ENCODE results near the gene HENMT1.
"Not testable (repeated sequence)": the region's sequence is repeated elsewhere in the genome, so short reads cannot be mapped to it uniquely, and the experiment has no call there.

The HENMT1 gene

DNA sequence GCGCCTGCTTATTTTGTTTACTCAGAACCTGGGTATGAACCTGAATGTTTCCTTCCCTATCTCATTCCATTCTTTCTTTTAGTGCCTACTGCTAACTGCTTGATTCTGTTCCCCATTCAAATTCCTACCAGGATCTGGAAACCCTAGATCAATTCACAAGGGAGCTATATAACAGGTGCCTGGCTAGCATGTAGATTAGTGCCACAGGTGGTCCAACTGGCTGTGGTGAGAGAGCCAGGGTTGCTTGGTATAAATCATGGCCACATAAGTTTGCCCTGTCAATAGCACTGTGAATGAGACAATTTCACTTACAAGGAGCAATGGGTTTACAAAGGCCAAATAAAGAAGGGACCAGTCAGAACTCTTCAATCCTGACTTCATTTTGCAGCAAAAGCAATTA, 24.6 kb upstream of the HENMT1 start:
- ATAC-seq: no peak
- TF ChIP-seq RARB (CRISPR knock-in tag; IDR thresholded peaks at IDR 0.05) (no peak), ZNF70 (CRISPR knock-in tag; IDR thresholded peaks at IDR 0.05) (no peak), TCF4 (CRISPR knock-in tag; IDR thresholded peaks at IDR 0.05; ENCODE audit: borderline replicate concordance) (no peak), OSR1 (CRISPR knock-in tag; IDR thresholded peaks at IDR 0.05) (no peak), ESRRG (CRISPR knock-in tag; IDR thresholded peaks at IDR 0.05) (no peak), PPARA (CRISPR knock-in tag; IDR thresholded peaks at IDR 0.05; ENCODE audit: borderline replicate concordance) (no peak), ZNF565 (CRISPR knock-in tag; conservative IDR thresholded peaks at IDR 0.05; ENCODE audit: low read depth) (no peak), CSDC2 (CRISPR knock-in tag; IDR thresholded peaks at IDR 0.05) (no peak), TOX (CRISPR knock-in tag; IDR thresholded peaks at IDR 0.05; ENCODE audit: borderline replicate concordance) (no peak), ZFP3 (CRISPR knock-in tag; IDR thresholded peaks at IDR 0.05) (no peak), ZC3H10 (CRISPR knock-in tag; IDR thresholded peaks at IDR 0.05) (no peak), ARNTL (CRISPR knock-in tag; IDR thresholded peaks at IDR 0.05; ENCODE audit: borderline replicate concordance, low read depth) (no peak), ZNF8 (CRISPR knock-in tag; IDR thresholded peaks at IDR 0.05) (no peak), ISL1 (CRISPR knock-in tag; IDR thresholded peaks at IDR 0.05) (no peak)
- TF ChIP-seq, protein P1, sequence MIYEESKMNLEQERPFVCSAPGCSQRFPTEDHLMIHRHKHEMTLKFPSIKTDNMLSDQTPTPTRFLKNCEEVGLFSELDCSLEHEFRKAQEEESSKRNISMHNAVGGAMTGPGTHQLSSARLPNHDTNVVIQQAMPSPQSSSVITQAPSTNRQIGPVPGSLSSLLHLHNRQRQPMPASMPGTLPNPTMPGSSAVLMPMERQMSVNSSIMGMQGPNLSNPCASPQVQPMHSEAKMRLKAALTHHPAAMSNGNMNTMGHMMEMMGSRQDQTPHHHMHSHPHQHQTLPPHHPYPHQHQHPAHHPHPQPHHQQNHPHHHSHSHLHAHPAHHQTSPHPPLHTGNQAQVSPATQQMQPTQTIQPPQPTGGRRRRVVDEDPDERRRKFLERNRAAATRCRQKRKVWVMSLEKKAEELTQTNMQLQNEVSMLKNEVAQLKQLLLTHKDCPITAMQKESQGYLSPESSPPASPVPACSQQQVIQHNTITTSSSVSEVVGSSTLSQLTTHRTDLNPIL (CRISPR knock-in tag; IDR thresholded peaks at IDR 0.05; ENCODE audit: low read depth): no peak
- TF ChIP-seq, protein P2, sequence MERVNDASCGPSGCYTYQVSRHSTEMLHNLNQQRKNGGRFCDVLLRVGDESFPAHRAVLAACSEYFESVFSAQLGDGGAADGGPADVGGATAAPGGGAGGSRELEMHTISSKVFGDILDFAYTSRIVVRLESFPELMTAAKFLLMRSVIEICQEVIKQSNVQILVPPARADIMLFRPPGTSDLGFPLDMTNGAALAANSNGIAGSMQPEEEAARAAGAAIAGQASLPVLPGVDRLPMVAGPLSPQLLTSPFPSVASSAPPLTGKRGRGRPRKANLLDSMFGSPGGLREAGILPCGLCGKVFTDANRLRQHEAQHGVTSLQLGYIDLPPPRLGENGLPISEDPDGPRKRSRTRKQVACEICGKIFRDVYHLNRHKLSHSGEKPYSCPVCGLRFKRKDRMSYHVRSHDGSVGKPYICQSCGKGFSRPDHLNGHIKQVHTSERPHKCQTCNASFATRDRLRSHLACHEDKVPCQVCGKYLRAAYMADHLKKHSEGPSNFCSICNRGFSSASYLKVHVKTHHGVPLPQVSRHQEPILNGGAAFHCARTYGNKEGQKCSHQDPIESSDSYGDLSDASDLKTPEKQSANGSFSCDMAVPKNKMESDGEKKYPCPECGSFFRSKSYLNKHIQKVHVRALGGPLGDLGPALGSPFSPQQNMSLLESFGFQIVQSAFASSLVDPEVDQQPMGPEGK (CRISPR knock-in tag; IDR thresholded peaks at IDR 0.05; ENCODE audit: borderline replicate concordance): no peak

DNA sequence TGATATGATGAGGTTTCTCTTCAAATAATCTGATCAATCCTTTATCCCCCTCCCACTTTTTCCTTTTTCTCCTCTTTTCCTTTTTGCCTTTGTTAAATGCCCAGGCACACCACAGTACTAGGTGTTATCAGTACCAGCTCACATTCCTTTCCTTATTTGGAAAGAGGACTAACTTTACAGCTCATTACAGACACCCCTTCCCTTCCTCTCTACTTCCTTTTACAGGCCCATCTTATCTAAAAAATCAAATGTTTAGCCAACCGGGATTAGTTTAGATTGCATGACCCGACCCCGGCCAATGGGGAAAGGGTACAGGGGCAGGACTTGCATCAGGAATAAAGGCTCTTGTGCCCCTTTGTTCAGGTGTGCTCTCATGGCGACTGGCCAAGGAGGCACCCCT, 20.8 kb upstream of the HENMT1 start:
- not testable (repeated sequence) for ATAC-seq

DNA sequence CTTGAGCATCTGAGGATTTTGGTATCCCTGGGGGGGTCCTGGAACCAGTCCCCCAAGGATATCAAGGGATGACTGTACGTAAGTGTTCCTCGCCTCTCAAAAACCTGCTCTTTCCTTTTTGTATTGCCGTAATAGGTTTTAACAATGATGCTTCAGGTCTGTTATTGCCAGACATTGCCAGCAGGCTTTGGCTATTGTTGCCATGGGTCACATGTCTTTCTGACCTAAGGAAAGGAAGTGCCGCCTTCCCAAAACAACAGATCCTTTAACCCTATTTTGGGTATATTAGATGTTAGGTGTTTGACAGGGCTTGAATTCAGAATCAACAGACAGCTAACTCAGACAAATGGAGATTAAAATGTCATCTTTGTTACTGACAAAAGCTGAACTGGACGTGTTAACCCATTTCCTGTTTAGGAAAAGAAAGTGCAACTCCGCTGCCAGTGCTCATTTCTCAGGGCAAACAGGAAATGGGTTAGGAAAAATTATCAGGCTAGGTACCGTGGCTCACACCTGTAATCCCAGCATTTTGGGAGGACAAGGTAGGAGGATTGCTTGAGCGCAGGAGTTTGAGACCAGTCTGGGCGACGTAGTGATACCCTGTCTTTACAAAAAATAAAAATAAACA, 18.8 kb upstream of the HENMT1 start:
- TF ChIP-seq ZFP30 (CRISPR knock-in tag; IDR thresholded peaks at IDR 0.05) (no peak), ZNF70 (CRISPR knock-in tag; IDR thresholded peaks at IDR 0.05) (no peak), ARNTL (CRISPR knock-in tag; IDR thresholded peaks at IDR 0.05; ENCODE audit: borderline replicate concordance, low read depth) (no peak), OSR1 (CRISPR knock-in tag; IDR thresholded peaks at IDR 0.05) (no peak), RARB (CRISPR knock-in tag; IDR thresholded peaks at IDR 0.05) (no peak), GLIS3 (CRISPR knock-in tag; IDR thresholded peaks at IDR 0.05) (no peak), SNAI2 (CRISPR knock-in tag; IDR thresholded peaks at IDR 0.05) (no peak), ESRRG (CRISPR knock-in tag; IDR thresholded peaks at IDR 0.05) (no peak), BACH2 (CRISPR knock-in tag; IDR thresholded peaks at IDR 0.05; ENCODE audit: borderline replicate concordance) (no peak), CSDC2 (CRISPR knock-in tag; IDR thresholded peaks at IDR 0.05) (no peak), ISL1 (CRISPR knock-in tag; IDR thresholded peaks at IDR 0.05) (no peak)
- TF ChIP-seq, protein P3, sequence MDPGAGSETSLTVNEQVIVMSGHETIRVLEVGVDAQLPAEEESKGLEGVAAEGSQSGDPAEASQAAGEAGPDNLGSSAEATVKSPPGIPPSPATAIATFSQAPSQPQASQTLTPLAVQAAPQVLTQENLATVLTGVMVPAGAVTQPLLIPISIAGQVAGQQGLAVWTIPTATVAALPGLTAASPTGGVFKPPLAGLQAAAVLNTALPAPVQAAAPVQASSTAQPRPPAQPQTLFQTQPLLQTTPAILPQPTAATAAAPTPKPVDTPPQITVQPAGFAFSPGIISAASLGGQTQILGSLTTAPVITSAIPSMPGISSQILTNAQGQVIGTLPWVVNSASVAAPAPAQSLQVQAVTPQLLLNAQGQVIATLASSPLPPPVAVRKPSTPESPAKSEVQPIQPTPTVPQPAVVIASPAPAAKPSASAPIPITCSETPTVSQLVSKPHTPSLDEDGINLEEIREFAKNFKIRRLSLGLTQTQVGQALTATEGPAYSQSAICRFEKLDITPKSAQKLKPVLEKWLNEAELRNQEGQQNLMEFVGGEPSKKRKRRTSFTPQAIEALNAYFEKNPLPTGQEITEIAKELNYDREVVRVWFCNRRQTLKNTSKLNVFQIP (CRISPR knock-in tag; IDR thresholded peaks at IDR 0.05; ENCODE audit: borderline replicate concordance, low read depth): no peak
- TF ChIP-seq, protein P1 (CRISPR knock-in tag; IDR thresholded peaks at IDR 0.05; ENCODE audit: low read depth): no peak
- TF ChIP-seq, protein P4, sequence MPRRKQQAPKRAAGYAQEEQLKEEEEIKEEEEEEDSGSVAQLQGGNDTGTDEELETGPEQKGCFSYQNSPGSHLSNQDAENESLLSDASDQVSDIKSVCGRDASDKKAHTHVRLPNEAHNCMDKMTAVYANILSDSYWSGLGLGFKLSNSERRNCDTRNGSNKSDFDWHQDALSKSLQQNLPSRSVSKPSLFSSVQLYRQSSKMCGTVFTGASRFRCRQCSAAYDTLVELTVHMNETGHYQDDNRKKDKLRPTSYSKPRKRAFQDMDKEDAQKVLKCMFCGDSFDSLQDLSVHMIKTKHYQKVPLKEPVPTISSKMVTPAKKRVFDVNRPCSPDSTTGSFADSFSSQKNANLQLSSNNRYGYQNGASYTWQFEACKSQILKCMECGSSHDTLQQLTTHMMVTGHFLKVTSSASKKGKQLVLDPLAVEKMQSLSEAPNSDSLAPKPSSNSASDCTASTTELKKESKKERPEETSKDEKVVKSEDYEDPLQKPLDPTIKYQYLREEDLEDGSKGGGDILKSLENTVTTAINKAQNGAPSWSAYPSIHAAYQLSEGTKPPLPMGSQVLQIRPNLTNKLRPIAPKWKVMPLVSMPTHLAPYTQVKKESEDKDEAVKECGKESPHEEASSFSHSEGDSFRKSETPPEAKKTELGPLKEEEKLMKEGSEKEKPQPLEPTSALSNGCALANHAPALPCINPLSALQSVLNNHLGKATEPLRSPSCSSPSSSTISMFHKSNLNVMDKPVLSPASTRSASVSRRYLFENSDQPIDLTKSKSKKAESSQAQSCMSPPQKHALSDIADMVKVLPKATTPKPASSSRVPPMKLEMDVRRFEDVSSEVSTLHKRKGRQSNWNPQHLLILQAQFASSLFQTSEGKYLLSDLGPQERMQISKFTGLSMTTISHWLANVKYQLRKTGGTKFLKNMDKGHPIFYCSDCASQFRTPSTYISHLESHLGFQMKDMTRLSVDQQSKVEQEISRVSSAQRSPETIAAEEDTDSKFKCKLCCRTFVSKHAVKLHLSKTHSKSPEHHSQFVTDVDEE (CRISPR knock-in tag; IDR thresholded peaks at IDR 0.05): no peak
- TF ChIP-seq, protein P5, sequence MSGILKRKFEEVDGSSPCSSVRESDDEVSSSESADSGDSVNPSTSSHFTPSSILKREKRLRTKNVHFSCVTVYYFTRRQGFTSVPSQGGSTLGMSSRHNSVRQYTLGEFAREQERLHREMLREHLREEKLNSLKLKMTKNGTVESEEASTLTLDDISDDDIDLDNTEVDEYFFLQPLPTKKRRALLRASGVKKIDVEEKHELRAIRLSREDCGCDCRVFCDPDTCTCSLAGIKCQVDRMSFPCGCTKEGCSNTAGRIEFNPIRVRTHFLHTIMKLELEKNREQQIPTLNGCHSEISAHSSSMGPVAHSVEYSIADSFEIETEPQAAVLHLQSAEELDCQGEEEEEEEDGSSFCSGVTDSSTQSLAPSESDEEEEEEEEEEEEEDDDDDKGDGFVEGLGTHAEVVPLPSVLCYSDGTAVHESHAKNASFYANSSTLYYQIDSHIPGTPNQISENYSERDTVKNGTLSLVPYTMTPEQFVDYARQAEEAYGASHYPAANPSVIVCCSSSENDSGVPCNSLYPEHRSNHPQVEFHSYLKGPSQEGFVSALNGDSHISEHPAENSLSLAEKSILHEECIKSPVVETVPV (CRISPR knock-in tag; IDR thresholded peaks at IDR 0.05): no peak
- no peak for ATAC-seq
